GM19438 (cell line): ENCODE measurements around the gene AP1B1.
"Not testable (repeated sequence)": the region's sequence is repeated elsewhere in the genome, so short reads cannot be mapped to it uniquely, and the experiment has no call there.

Experiments
- ATAC-seq: cut with Tn5 transposase; IDR thresholded peaks from one replicate; pipeline ENCODE4 v1.9.1; 2021; ENCODE audit warnings: low read depth; ENCODE audit not compliant: unreplicated experiment

The AP1B1 gene

GRCh38 chr22:29387921-29388758 lies at the start of gene AP1B1:
Gene AP1B1 (minus strand): TSS chr22:29388570. CDS start chr22:29367243, 21,327 bp downstream.
- ATAC-seq: peak; percentile 87

DNA sequence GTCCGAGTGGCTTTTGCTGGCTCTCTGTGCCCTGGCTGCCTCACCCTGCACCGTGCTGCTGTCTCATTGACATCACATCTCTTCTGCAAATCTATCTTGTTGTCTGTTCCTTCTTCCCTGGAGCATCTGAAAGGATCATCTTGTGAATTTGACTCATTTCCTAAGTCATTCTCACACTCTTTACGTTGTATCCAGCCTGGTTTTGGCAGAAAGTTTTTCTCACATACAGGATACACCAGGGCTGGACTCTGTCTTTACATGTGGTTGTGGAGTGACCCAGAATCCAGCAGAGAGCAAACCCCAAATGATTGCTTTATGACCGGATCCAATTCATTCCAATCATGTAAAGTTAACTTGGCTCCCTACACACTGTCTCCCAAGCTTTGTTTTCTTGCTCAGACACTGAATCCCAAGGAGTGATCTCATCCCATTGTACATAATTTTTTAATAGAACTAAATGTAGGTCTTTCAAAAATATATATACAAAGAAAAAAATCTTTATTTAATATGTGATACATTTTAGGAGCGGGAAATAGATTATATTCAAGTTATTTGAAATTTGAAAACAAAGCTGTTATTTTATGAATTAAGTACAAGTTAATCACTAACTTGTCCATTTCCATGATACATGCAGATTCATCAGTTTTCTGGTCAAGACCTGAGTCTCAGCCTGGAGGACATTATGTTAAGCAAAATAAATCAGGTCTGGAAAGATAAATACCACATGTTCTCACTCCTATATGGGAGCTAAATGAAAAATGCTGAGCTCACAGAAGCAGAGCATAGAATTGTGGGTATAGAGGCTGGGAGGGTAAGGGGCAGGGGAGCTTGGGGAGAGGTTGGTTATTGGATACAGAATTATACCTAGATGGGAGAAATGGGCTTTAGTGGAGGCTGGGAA lies 47.1 kb upstream of the AP1B1 start:
- no peak for ATAC-seq

- no peak for ATAC-seq
These were observed 45.9 kb upstream of the AP1B1 start for GRCh38 chr22:29434288-29434687.

DNA sequence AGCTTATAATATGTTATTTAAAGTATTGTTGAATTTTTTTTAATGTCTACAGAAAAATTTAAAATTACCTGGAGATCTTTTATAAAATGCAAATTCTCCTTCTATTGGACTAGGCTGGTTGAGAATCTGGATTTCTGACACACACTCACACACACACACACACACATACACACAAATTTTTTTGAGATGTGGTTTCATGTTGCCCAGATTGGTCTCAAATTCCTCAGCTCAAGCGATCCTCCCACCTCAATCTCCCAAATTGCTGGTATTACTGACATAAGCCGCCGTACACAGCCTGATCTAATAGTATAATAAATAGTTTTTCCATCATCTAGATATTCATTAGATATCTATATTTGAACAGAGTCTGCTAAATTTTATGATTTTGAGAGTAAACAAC lies 45.5 kb upstream of the AP1B1 start:
- no peak for ATAC-seq

DNA sequence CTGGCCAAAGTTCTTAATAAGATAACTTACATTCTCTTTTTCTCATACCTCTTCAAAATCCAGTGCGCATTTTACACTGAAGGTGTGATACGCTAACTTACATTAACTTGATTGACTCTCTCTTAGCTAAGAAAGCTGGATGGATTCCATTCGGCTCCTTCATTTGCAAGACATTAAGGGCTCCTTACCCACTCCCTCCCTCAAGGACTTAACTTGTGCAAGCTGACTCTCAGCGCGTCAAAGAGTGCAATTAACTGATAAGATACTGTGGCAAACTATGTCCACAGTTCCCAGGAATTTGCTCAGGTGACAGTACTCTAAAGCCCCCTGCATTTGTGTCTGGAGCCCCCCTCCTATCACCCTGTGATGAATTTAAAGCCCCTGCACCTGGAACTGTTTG lies 43.6 kb upstream of the AP1B1 start:
- ATAC-seq: no peak

- ATAC-seq: no peak
These were observed 38.9 kb upstream of the AP1B1 start for GRCh38 chr22:29427176-29427760.

- ATAC-seq: no peak
These were observed 38.1 kb upstream of the AP1B1 start for GRCh38 chr22:29426476-29426875.

- ATAC-seq: not testable (repeated sequence)
These were observed 30.3 kb upstream of the AP1B1 start for GRCh38 chr22:29418704-29419103.

GRCh38 chr22:29414951-29415591 lies 26.7 kb upstream of the AP1B1 start:
- ATAC-seq: not testable (repeated sequence)

GRCh38 chr22:29412772-29413171 lies 24.4 kb upstream of the AP1B1 start:
- ATAC-seq: not testable (repeated sequence)

DNA sequence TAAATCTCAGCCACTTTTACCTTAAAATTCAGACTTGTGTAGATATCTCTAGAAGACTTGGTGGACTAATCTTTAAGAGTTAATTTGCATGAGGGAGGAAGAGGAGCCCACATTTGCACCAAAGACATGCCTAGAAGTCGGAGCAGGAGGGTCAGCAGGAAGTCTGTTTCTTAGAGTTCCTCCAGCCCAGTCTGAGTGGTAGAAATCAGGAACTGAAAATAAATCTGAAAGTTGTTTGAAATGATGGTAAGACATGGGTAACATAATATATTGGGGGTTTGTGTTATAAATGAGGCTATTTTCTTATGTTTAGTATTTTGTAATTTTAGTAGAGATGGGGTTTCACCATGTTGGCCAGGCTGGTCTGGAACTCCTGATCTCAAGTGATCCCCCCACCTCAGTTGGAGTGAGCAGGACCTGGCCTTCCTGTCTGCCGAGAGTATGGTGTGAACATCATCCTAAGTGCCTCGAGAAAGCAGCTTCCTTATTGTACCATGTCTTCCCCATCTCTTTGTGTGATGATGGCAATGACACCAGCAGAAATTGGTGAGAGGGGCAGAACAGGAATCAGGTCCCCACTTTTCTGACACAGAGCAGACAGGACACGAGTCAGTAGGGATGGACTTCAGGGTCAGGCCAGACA lies 23.3 kb upstream of the AP1B1 start:
- ATAC-seq: peak; percentile 78

- ATAC-seq: no peak
These were observed 20.6 kb upstream of the AP1B1 start for GRCh38 chr22:29408940-29409339.

- ATAC-seq: not testable (repeated sequence)
These were observed 13.2 kb upstream of the AP1B1 start for GRCh38 chr22:29401538-29401937.

GRCh38 chr22:29400576-29400975 lies 12.2 kb upstream of the AP1B1 start:
- no peak for ATAC-seq

- ATAC-seq: no peak
These were observed 9.4 kb upstream of the AP1B1 start for GRCh38 chr22:29397791-29398190.

- ATAC-seq: no peak
These were observed 7.8 kb upstream of the AP1B1 start for GRCh38 chr22:29396126-29396525.

GRCh38 chr22:29394931-29395581 lies 6.7 kb upstream of the AP1B1 start:
- ATAC-seq: no peak

- no peak for ATAC-seq
These were observed 4.7 kb upstream of the AP1B1 start for GRCh38 chr22:29393019-29393608.

DNA sequence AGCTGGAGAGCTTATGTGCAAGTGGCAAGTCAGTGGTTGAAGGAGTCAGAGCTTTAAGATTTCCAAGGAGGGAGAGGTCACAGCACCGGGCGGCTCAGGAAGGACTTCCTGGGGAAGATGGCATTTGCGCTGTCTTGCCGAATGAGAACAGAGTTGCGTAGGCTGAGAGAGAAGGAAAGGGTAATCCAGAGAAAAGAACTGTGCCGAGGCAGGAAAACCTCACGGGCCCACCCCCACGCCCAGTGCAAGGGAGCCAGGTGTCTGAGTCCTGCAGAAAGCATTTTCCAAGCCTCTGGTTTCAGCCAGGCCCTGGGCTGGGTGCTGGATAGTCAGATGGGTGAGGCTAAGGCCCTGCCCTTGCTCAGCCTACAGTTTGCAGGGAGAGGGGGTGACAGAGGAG lies 3.2 kb upstream of the AP1B1 start:
- no peak for ATAC-seq
